GM12892 (cell line): Measurements from ENCODE around the gene HMCES.
A peak's percentile ranks its signal among the peaks of the same experiment; 100 is the strongest.

Experiments used
- DNase-seq: peaks from one replicate; pipeline ENCODE4 v3.0.0; 2011; ENCODE audit not compliant: insufficient read length
- FAIRE-seq: peaks from 2 replicates; lab custom pipeline; 2011; peaks lifted over from hg19 to GRCh38; lab: Jason Lieb, UNC
- POLR2A ChIP-seq: IDR thresholded peaks from 2 replicates; pipeline ENCODE4 v1.6.1; 2011; ENCODE audit warnings: low read depth, low read length, control low read depth
- POLR2AphosphoS5 ChIP-seq: IDR thresholded peaks from 2 replicates; pipeline ENCODE4 v1.6.1; 2011; ENCODE audit warnings: low read depth, low read length, control low read depth
- TAF1 ChIP-seq: IDR thresholded peaks from 2 replicates; pipeline ENCODE4 v1.6.1; 2011; ENCODE audit warnings: low read depth, mild to moderate bottlenecking, control low read depth, low read length, borderline replicate concordance

The HMCES gene

GRCh38 chr3:129311054-129311902, 32.6 kb downstream of the HMCES start:
- FAIRE-seq = no peak
- DNase-seq = no peak
- TF ChIP-seq TAF1 = no peak
- TF ChIP-seq POLR2A = no peak
- TF ChIP-seq POLR2AphosphoS5 = no peak

- TF ChIP-seq TAF1 = no peak
- no peak for TF ChIP-seq POLR2A
- TF ChIP-seq POLR2AphosphoS5 = no peak
- no peak for DNase-seq
- no peak for FAIRE-seq
Measured at GRCh38 chr3:129312021-129312639, 33.5 kb downstream of the HMCES start.

- no peak for DNase-seq
- no peak for TF ChIP-seq POLR2AphosphoS5
- no peak for TF ChIP-seq TAF1
- TF ChIP-seq POLR2A = no peak; the same call in 1 of the 2 replicates
- FAIRE-seq = peak; percentile 58
Measured at GRCh38 chr3:129312671-129313414, 34.2 kb downstream of the HMCES start.

- no peak for FAIRE-seq
- TF ChIP-seq POLR2A = no peak
- no peak for TF ChIP-seq TAF1
- TF ChIP-seq POLR2AphosphoS5 = peak; percentile 66; the same call in 1 of the 2 replicates
- no peak for DNase-seq
Measured at GRCh38 chr3:129313415-129313664, 34.7 kb downstream of the HMCES start.

GRCh38 chr3:129313665-129314385, 35.2 kb downstream of the HMCES start:
- TF ChIP-seq POLR2AphosphoS5 = peak; percentile 71
- no peak for TF ChIP-seq TAF1
- TF ChIP-seq POLR2A = peak; percentile 78
- FAIRE-seq (no peak), DNase-seq (no peak)

GRCh38 chr3:129314386-129315222, 35.9 kb downstream of the HMCES start:
- TF ChIP-seq POLR2A (no peak; the same call in 1 of the 2 replicates), POLR2AphosphoS5 (no peak; the same call in 1 of the 2 replicates), TAF1 (0 out of 2 replicates have a peak, but pooled peaks have one; percentile 40)
- FAIRE-seq = peak; percentile 44
- peak; percentile 65 for DNase-seq

- FAIRE-seq = peak; percentile 70
- peak; percentile 2 for TF ChIP-seq POLR2A
- TF ChIP-seq TAF1 = no peak
- peak; percentile 60; the same call in 1 of the 2 replicates for TF ChIP-seq POLR2AphosphoS5
- no peak for DNase-seq
Measured at GRCh38 chr3:129315223-129315997, 36.7 kb downstream of the HMCES start.

- TF ChIP-seq POLR2AphosphoS5 (peak; percentile 99), TAF1 (no peak), POLR2A (peak; percentile 99; the same call in 1 of the 2 replicates)
- FAIRE-seq (no peak), DNase-seq (no peak)
Measured at GRCh38 chr3:129315998-129316247, 37.3 kb downstream of the HMCES start.

- TF ChIP-seq TAF1 = peak; percentile 79
- no peak for TF ChIP-seq POLR2AphosphoS5
- DNase-seq (peak; percentile 74), FAIRE-seq (peak; percentile 92)
Measured at GRCh38 chr3:129316248-129317013, 37.8 kb downstream of the HMCES start.
